ENCODE results near the gene RNF213. TPM values are rescaled to one million over a fixed set of nuclear protein-coding genes. Genes with fewer than 3 reads are reported as not detected.

Gene RNF213
- total and polyA plus RNA-seq, 7 donors: 7.8 to 138 (median 50.4) TPM

DNA sequence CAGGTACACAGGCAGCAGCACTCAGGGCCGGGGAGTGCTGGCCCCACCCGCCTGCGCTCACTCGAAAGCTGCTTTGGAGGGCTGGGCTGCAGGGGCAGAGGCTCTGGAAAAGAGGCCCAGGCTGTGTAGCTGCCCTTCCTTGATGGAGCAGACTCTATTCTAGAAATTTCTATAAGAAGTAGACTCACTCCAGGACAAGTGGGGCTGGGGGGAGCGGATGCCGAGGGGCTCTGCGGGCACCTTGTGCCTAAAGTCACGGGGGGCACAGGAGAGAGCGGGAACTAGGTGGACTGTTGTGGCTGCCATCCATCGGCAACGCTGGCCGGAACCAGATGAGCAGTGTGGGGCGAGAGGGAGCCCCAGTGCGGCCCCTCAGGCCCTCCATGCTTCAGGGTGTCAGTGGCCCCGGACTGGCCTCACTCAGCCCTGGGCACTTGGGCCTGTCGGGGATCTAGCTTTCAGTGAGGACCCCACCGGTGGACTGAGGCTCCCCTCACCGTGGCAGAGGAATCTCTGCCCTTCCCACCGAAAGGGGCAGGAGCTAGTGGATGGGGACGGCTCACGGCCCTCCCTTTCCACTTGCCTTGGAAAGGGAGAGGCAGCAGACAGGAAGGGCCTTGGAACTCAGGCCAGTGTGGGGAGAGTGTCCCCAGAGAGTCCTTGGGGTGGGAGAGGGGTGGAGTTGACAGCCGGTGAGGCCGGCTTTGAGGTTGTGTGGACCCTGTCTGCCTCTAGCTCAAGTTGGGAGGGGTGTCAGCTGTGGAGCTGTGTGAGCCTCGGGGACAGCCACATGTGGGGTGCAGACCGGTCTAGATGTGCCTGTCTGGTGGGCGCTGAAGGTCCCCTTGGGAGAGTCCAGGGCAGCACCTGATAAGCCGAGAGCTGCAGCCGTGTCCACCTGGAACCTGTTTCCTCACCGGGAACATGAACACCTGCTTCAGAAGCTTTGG, 170.9 kb downstream of the RNF213 start:
- DNase-seq: no peak
- no peaks in the 10 kb centered on the region for H3K27me3 ChIP-seq
- TF ChIP-seq, protein P1, sequence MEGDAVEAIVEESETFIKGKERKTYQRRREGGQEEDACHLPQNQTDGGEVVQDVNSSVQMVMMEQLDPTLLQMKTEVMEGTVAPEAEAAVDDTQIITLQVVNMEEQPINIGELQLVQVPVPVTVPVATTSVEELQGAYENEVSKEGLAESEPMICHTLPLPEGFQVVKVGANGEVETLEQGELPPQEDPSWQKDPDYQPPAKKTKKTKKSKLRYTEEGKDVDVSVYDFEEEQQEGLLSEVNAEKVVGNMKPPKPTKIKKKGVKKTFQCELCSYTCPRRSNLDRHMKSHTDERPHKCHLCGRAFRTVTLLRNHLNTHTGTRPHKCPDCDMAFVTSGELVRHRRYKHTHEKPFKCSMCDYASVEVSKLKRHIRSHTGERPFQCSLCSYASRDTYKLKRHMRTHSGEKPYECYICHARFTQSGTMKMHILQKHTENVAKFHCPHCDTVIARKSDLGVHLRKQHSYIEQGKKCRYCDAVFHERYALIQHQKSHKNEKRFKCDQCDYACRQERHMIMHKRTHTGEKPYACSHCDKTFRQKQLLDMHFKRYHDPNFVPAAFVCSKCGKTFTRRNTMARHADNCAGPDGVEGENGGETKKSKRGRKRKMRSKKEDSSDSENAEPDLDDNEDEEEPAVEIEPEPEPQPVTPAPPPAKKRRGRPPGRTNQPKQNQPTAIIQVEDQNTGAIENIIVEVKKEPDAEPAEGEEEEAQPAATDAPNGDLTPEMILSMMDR (IDR thresholded peaks at IDR 0.05): no peak
- no peak for TF ChIP-seq POLR2A (IDR thresholded peaks at IDR 0.05)
- no peak for TF ChIP-seq POLR2AphosphoS5 (IDR thresholded peaks at IDR 0.05)
- no peak for TF ChIP-seq EP300 (IDR thresholded peaks at IDR 0.05)
- H3K9me3 ChIP-seq: no peaks in the 10 kb centered on the region
- peaks cover 0 to 9% (median 8%) of the 10 kb centered on the region in 4 donors for H3K4me1 ChIP-seq
- intact Hi-C loops (cut with DNase I): no loop called here
- peaks cover 0 to 31% (median 3%) of the 10 kb centered on the region in 4 donors for H3K36me3 ChIP-seq
- WGBS, 2 donors: 91 to 93% methylated on average over 29 of the region's 29 CpGs
- no peak overlapping the region for H3K27ac ChIP-seq
- H3K4me3 ChIP-seq: no peak overlapping the region

DNA sequence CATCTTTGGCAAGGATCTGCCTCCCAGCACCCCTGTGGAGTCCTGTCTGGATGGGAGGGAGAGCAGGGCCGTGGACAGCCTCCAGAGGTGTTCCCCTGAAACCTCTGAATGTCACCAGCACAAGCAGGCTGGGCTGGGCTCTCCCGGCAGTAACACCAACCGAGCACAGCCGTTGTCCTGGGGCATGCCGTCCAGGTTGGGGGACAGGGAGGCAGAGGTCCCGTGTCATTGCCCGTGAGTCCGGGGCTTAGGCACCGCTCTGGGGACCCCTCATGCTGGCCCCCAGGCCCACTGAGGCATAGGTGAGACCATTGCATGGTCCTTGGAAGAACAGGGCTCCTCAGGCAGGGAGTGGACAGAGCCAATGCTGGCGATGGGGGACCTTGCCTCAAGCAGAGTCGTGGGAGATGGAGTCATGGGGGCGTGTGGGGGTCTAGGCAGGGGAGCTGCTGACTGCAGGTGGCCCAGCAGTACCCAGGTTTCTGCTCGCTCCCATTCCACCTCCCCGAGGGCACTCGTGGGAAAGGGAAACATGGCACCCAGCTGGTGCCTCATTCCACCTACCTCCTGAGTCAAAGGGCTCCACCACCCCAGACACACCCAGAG, 171.8 kb downstream of the RNF213 start:
- H3K27me3 ChIP-seq: no peaks in the 10 kb centered on the region
- intact Hi-C loops (cut with DNase I): no loop called here
- H3K27ac ChIP-seq: no peak overlapping the region
- H3K4me3 ChIP-seq: no peak overlapping the region
- DNase-seq: no peak
- H3K4me1 ChIP-seq: peaks cover 0 to under 1% (median 0%) of the 10 kb centered on the region in 4 donors
- TF ChIP-seq EP300 (IDR thresholded peaks at IDR 0.05) (no peak), POLR2AphosphoS5 (IDR thresholded peaks at IDR 0.05) (no peak), POLR2A (IDR thresholded peaks at IDR 0.05) (no peak)
- TF ChIP-seq, protein P1 (IDR thresholded peaks at IDR 0.05): no peak
- no peaks in the 10 kb centered on the region for H3K9me3 ChIP-seq
- WGBS, 2 donors: 85 to 86% methylated on average over 15 of the region's 15 CpGs
- H3K36me3 ChIP-seq: peaks cover 0 to 31% (median 3%) of the 10 kb centered on the region in 4 donors

DNA sequence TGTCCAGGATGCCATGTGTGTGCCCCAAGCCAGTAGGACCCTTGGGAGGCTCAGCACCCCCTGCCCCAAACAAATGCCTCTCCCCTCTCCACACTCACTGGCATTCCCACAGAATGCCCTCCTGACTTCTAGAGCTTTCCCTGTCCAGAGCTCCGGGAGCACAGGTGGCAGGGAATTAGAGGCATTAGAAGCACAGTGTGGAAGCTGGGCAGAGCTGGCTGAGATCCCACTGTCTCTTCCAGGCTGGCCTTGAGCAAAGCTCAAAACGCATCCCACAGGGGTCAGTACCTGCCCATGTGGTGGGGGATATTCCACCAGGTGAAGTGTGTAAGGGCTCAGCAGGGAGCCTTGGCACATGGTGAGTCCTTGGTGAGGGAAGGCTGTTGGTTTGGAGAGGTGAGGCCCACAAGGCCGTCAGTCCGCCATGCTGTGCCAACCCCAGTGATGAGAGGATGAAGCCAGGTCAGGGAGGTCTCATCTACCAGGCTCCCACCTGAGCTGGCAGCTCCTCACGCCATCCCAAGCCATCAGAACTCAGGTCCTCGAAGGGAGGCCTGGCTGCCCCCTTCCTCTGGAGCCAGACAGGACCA, 172.4 kb downstream of the RNF213 start:
- intact Hi-C loops (cut with DNase I): no loop called here
- DNase-seq: no peak
- Histone ChIP-seq H3K4me3 (no peak overlapping the region), H3K36me3 (peaks cover 0 to 25% (median 3%) of the 10 kb centered on the region in 4 donors), H3K9me3 (no peaks in the 10 kb centered on the region), H3K27ac (no peak overlapping the region), H3K4me1 (no peaks in the 10 kb centered on the region), H3K27me3 (no peaks in the 10 kb centered on the region)
- TF ChIP-seq POLR2A (IDR thresholded peaks at IDR 0.05) (no peak), POLR2AphosphoS5 (IDR thresholded peaks at IDR 0.05) (no peak)
- TF ChIP-seq, protein P1 (IDR thresholded peaks at IDR 0.05): no peak
- WGBS, 2 donors: 87 to 89% methylated on average over 6 of the region's 6 CpGs

DNA sequence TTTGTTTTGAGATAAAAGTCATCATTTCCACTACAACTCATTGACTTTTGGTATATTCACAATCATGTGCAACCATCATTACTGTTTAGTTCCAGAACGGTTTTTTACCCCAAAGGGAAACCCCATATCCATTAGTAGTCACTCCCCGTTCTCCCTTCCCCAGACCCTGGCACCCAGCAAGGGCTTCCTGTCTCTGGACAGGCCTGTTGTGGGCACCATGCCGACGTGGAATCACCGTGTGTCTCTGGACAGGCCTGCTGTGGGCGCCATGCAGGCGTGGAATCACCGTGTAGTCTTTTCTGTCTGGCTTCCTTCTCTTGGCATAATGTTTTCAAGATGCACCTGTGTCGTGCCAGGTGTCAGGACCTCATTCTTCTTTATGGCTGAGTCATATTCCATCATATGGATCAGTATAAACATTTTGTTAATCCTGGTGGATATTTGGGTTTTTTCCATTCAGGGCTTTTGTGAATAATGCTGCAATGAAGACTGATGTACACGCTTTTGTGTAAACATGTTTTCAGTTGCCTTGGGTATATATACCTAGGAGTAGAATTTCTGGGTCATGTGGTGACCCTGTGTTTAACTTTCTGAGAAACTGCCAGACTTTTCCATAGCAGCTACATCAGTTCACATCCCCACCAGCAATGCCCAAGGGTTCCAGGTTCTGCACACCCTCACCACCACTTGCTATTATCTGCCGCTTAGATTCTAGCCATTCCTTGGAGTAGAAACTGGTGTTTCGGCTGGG, 173.4 kb downstream of the RNF213 start:
- intact Hi-C loops (cut with DNase I): no loop called here
- WGBS, 2 donors: 79 to 81% methylated on average over 12 of the region's 12 CpGs
- Histone ChIP-seq H3K9me3 (no peaks in the 10 kb centered on the region), H3K36me3 (peaks cover 0 to 16% (median 3%) of the 10 kb centered on the region in 4 donors), H3K27ac (no peak overlapping the region), H3K4me3 (no peak overlapping the region), H3K27me3 (no peaks in the 10 kb centered on the region), H3K4me1 (no peaks in the 10 kb centered on the region)
- DNase-seq: no peak
- TF ChIP-seq, protein P1 (IDR thresholded peaks at IDR 0.05): no peak
- TF ChIP-seq POLR2AphosphoS5 (IDR thresholded peaks at IDR 0.05): no peak
- no peak for TF ChIP-seq EP300 (IDR thresholded peaks at IDR 0.05)
- no peak for TF ChIP-seq POLR2A (IDR thresholded peaks at IDR 0.05)
